Esophagus mucosa (tissue), 1 donor: ENCODE results near the gene VIL1. TPM values are rescaled to one million over a fixed set of nuclear protein-coding genes. Genes with fewer than 3 reads are reported as not detected.

ENCODE experiments used
- ATAC-seq: fragments of 200-7000 bp; cut with Tn5 transposase; one replicate; pipeline ENCODE4 v1.9.1; 2020
- total RNA-seq: library from RNA; stranded (reverse); gene quantifications from one replicate; pipeline ENCODE4 v1.2.4, GENCODE V29; 2023
- donor health status: DM: yes; HTN: yes; CAD: no.

The VIL1 gene
- total RNA-seq, 1 donor from 2014 or later = not detected

DNA sequence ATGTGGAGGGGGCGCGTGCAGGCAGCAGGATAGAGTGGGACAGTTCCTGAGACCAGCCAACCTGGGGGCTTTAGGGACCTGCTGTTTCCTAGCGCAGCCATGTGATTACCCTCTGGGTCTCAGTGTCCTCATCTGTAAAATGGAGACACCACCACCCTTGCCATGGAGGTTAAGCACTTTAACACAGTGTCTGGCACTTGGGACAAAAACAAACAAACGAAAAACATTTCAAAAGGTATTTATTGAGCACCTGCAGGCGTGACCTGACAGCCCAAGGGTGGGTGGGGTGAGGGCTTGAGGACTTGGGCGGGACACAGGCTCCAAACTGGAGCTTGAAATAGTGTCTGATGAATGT, 23.9 kb upstream of the VIL1 start:
- no peak for ATAC-seq

DNA sequence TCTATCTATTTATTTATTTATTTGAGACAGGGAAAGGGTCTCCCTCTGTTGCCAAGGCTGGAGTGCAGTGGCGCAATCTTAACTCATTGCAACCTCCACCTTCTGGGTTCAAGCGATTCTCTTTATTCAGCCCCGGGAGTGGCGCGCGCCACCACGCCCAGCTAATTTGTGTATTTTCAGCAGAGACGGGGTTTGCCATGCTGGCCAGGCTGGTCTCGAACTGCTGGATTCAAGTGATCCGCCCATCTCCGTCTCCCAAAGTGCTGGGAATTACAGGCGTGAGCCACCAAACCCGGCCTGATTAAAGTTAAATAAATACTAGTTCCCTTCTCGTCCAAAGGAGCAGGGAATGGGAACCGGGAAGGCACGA, 23.5 kb upstream of the VIL1 start:
- no peak for ATAC-seq

DNA sequence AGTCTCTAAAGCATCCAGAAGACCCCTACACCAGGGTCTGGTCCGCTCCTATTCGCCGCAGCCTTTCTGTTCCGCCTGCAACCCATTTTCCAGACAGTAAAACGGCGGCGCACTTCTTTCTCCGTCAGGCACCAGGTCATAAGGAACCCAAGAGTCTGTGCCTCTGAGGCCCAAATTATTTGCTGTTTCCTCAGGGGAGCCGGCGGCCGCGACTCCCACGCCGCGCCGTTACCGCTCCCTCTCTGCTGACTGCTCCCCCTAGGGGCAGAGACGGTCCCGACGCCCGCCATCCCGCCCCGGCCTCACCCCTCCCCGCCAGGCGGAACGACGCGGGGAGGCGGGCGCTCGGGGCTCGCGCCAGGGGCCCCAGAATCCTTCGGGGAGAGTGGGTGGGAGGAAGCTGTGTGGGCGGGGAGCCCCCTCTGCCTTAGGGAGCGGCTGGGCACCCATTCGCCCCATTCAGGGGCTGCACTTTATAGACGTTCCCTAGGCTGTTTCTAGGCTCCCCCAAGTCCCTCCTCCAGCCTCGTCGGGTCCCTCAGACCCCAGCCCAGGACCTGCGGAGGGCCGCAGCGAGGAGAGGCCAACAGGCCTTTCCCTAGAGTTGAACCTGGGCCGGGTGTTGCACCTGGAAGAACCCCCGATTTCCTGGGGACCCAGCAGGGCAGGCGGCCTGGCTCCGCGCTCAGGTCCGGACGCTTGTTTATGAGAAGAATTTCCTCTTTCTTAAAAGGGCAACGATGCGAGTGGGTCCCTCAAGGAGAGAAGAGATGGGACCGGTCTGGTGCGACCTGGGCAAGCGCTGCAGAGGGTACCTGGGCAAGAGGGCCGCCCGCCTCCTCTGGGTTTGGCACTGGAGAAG, 22.9 kb upstream of the VIL1 start:
- ATAC-seq = peak; percentile 74

DNA sequence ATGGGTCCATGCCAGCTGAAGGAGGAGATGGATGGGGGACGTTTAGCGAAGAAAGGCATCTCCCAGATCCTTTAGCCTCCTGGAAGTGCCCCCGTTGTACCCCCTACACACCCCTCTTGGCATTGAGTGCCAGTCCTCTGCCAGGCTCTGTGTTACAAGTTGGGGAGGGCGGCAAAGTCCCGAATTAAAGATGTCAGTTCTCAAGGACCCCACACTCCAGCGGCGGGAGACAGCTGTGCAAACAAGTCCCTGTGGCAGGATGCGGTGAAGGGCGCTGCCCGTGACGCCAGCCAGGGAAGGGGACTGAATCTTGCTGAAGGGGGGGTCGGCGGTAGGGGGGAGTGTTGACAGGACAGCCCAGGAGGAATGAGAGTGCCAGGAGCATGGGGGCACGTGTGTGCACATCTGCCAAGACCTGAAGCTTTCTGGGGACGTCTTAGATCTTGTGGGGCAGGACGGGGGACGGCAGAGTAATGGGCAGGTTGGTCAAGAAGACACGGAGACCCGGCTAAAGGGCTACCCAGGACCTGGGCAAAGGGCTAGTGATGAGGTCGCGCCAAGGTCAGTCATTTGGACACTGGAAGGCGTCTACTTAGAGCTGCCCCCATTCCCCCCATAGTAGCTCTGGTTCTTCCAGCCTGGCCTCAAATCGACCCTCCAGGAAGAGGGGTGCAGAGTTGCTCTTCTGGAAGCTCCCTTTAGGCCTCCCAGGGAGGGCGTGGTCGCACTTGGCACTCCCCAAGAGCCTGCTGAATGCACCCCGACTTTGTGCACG, 22.0 kb upstream of the VIL1 start:
- ATAC-seq = peak; percentile 11

DNA sequence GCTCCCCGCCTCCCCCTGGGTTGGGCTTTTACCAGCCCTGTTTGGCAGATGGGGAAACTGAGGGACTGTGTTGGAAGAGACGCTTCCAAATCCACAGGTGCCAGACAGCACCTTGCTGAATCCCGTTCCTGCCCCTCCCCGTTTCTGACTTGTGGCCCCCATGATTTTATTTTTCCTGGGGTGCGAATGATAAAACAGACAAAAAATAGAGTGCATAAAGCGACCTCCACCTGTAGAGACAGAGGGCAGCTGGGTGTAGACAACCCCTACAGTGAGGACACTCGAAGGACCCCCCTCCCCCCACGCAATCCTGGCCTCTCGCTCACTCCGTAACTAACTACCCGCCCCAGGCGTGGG, 21.5 kb upstream of the VIL1 start:
- no peak for ATAC-seq

DNA sequence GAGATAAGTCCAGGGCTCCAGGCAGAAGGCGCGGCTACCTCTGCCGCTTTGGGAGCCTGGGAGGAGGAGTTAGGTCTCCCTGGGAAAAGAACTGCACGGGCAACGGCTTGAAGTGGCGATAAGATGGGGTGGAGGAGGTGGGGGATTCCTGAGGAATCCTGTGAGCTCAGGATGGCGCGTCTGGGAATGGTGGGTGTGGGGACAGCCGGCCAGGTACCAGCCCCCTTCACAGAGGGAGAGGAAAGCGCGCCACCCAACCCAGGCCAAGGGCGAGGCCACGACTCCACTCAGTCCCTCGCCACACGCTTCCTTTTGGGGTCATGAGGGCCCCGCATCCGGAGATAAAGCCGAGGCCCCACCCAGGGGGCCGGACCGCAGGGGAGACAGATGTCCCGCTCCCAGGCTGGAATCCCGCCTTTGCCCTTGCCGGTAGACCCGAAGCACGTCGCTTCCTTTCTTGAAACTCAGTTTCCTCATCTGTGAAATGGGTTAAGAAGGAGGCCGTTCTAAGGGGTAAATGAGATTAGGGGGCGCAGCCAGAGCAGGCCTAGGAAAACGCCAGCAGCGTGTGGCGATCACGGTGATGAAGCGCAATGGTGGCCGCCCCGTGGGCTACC, 21.0 kb upstream of the VIL1 start:
- ATAC-seq = peak; percentile 1

GRCh38 chr2:218398437-218399390, 20.2 kb upstream of the VIL1 start:
- ATAC-seq = peak; percentile 51

- peak; percentile 73 for ATAC-seq
Observed at GRCh38 chr2:218399391-218400166, 19.3 kb upstream of the VIL1 start, which contains the start of gene CTDSP1. Gene CTDSP1, plus strand, starts transcription at chr2:218399868. Its CDS starts 223 bp downstream, at chr2:218400091.

DNA sequence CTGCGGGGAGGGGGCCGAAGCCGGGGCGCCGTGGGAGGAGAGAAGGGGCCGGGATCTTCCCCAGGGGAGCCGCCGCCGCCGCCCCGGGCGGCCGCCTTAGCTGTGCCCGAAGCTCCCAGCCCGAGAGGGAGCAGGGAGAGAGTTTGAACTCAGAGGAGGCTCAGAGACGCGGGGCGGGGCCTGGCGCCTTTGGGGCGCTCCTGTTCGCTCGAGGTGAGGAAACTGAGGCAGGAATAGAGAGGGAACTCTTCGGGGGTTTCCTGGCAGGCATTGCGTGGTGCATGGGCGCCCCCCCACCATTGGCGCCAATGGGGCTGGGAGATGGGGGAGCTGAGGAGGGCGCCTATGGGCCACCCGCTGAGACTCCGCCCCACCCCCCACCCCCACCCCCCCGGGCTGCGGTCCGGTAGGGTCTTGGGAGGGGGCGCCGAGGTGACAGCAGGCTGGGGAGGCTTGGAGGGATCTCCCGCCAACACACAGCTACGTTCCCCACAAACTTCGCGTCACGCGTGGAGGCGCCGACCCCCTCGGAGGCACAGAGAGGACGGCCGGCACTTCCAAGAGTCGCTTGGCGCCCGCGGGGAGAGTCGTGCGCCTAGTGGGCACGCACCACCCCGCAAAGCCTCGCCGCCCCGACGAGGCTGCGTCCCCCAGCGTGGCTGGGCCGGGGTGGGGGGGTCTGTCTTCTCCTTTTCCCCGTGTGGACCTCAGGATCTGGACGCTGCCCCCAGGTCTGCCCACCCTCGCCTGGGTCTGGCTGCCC, 18.6 kb upstream of the VIL1 start:
- no peak for ATAC-seq

GRCh38 chr2:218400930-218401881, 17.7 kb upstream of the VIL1 start:
- no peak for ATAC-seq

- no peak for ATAC-seq
Observed at GRCh38 chr2:218401890-218402289, 17.0 kb upstream of the VIL1 start.

DNA sequence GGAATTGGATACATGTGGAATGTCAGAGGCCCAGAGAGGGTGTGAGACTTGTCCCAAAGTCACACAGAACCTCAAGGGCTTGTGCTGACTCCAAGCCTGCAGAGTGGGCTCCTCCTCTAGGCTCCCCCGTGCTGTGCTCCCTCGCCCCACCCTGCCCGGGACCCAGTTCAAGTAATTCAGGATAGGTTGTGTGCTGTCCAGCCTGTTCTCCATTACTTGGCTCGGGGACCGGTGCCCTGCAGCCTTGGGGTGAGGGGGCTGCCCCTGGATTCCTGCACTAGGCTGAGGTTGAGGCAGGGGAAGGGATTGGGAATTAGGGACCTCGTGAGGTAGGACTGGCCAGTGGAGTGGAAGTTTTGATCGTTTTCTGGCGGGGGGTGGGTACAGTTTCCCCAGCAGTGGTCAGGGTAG, 16.4 kb upstream of the VIL1 start:
- no peak for ATAC-seq

DNA sequence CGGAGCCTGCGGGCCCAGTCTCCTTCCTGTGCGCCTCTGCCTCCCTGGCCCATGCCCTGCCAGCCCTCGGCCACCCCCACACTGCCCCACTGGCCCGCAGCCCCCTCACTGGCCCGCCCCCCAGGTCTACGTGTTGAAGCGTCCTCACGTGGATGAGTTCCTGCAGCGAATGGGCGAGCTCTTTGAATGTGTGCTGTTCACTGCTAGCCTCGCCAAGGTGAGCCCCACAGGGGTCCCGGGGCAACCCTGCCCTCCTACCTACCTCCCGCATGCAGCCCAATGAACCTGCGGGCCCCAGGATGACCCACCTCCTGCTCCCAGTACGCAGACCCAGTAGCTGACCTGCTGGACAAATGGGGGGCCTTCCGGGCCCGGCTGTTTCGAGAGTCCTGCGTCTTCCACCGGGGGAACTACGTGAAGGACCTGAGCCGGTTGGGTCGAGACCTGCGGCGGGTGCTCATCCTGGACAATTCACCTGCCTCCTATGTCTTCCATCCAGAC, 16.0 kb upstream of the VIL1 start:
- no peak for ATAC-seq

DNA sequence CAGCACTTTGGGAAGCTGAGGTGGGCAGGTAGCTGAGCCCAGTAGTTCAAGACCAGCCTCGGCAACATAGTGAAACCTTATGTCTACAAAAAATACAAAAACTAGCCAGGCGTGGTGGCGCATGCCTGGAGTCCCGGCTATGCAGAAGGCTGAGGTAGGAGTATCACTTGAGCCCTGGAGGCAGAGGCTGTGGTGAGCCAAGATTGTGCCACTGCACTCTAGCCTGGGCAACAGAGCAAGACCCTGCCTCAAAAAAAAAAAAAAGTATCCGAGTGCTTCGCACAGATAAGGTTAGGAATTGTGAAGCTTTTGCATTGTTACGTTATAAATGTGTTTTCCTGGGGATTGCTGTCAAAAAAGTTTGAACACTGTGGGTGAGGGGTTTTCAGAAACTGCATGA, 15.1 kb upstream of the VIL1 start:
- ATAC-seq = no peak

- ATAC-seq = no peak
Observed at GRCh38 chr2:218404351-218405085, 14.4 kb upstream of the VIL1 start.

DNA sequence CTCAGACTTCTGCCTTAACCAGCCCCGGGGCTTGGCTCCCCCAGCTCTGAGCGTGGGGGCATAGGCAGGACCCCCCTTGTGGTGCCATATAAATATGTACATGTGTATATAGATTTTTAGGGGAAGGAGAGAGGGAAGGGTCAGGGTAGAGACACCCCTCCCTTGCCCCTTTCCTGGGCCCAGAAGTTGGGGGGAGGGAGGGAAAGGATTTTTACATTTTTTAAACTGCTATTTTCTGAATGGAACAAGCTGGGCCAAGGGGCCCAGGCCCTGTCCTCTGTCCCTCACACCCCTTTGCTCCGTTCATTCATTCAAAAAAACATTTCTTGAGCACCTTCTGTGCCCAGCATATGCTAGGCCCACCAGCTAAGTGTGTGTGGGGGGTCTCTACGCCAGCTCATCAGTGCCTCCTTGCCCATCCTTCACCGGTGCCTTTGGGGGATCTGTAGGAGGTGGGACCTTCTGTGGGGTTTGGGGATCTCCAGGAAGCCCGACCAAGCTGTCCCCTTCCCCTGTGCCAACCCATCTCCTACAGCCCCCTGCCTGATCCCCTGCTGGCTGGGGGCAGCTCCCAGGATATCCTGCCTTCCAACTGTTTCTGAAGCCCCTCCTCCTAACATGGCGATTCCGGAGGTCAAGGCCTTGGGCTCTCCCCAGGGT, 13.7 kb upstream of the VIL1 start:
- no peak for ATAC-seq

- no peak for ATAC-seq
Observed at GRCh38 chr2:218405746-218406208, 13.1 kb upstream of the VIL1 start.
